WERI-Rb-1 (cell line): ENCODE measurements around the gene CMIP.

Experiments
- DNase-seq: peaks from one replicate; pipeline ENCODE4 v3.0.0-alpha.2; 2020
- H3K27ac ChIP-seq: fragments of 250-450 bp; sonication (Bioruptor Pico); 2 replicates; pipeline ENCODE4 v1.5.1; 2020; ENCODE audit warnings: mild to moderate bottlenecking, moderate library complexity
- H3K27me3 ChIP-seq: fragments of 250-450 bp; sonication (Bioruptor Pico); 2 replicates; pipeline ENCODE4 v1.5.1; 2021; ENCODE audit warnings: mild to moderate bottlenecking, low read depth, moderate library complexity; ENCODE audit not compliant: insufficient read depth, severe bottlenecking
- H3K36me3 ChIP-seq: fragments of 250-450 bp; sonication (Bioruptor Pico); 2 replicates; pipeline ENCODE4 v1.5.1; 2020; ENCODE audit warnings: mild to moderate bottlenecking, moderate library complexity
- H3K4me3 ChIP-seq: 2 replicates; pipeline ENCODE4 v1.5.1; 2011; ENCODE audit warnings: low read depth, mild to moderate bottlenecking, control low read depth, low read length
- H3K9me3 ChIP-seq: fragments of 250-450 bp; sonication (Bioruptor Pico); 2 replicates; pipeline ENCODE4 v1.5.1; 2021; ENCODE audit warnings: mild to moderate bottlenecking, moderate library complexity; ENCODE audit not compliant: severe bottlenecking
- TF ChIP-seq, protein P1 (sequence below): IDR thresholded peaks from 2 replicates; pipeline ENCODE4 v1.5.1; 2011; ENCODE audit warnings: low read depth, mild to moderate bottlenecking, control low read depth, inconsistent platforms, low read length

The CMIP gene

DNA sequence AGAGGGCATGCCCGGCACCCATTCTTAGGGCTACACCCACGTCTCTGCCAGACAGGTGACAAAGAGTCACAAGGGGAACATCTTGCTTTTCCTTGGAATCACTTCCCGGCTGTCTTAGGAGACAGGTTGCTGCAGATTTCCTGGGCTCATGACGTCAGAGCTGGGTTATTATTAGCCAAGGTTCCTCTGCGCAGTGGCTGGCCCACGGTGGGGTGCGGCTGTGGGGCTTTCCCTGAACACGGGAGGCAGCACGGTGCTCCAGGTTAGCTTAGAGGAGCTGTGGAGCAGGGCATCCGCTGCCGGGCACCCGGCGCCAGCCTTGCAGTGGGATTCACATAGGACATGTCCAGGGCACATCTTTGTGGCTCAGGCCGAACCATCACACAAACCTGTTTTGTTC, 216.5 kb downstream of the CMIP start:
- Histone ChIP-seq H3K27me3 (no peaks in the 10 kb centered on the region), H3K36me3 (no peaks in the 10 kb centered on the region), H3K9me3 (no peaks in the 10 kb centered on the region), H3K27ac (no peak overlapping the region), H3K4me3 (no peak overlapping the region)
- DNase-seq, result no peak
- TF ChIP-seq, protein P1, sequence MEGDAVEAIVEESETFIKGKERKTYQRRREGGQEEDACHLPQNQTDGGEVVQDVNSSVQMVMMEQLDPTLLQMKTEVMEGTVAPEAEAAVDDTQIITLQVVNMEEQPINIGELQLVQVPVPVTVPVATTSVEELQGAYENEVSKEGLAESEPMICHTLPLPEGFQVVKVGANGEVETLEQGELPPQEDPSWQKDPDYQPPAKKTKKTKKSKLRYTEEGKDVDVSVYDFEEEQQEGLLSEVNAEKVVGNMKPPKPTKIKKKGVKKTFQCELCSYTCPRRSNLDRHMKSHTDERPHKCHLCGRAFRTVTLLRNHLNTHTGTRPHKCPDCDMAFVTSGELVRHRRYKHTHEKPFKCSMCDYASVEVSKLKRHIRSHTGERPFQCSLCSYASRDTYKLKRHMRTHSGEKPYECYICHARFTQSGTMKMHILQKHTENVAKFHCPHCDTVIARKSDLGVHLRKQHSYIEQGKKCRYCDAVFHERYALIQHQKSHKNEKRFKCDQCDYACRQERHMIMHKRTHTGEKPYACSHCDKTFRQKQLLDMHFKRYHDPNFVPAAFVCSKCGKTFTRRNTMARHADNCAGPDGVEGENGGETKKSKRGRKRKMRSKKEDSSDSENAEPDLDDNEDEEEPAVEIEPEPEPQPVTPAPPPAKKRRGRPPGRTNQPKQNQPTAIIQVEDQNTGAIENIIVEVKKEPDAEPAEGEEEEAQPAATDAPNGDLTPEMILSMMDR, result no peak

DNA sequence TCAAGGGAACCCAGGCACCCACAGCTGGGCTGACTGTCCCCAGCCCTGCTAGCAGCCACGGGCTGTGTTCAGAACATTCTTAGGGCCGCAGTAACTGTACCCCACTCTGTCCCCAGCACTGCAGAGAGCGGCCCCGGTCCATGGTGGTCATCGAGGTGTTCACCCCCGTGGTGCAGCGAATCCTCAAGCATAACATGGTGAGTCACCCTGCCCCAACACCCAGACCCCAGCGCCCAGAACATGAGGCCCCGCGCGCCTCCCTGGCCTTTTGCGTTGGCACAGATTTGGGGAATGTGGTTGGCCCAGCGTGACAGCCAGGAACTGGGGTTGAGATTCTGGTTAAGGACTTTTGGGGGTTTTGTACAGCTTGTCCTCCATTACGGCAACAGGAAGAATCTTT, 219.5 kb downstream of the CMIP start:
- no peak for DNase-seq
- Histone ChIP-seq H3K27me3 (no peaks in the 10 kb centered on the region), H3K27ac (no peak overlapping the region), H3K4me3 (no peak overlapping the region), H3K9me3 (no peaks in the 10 kb centered on the region), H3K36me3 (no peaks in the 10 kb centered on the region)
- TF ChIP-seq, protein P1, result no peak

DNA sequence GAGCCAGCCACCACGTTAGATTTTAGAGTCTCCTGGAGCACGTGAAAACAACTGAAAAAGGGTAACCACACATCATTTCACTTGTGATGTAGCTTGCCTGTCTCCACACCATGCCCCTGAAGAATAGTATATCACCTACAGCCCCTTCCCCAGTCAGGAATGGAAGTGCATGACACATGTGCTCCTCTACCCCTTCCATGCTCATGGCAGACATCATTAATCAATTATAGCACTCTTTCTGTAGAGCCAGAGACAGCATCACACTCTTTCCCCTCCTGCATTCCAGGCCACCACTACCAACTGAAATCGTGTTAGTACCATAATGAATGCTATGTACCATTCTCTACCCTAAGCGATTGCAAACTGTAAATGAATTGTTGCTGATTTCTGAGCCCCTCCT, 221.0 kb downstream of the CMIP start:
- Histone ChIP-seq H3K27me3 (no peaks in the 10 kb centered on the region), H3K27ac (no peak overlapping the region), H3K4me3 (no peak overlapping the region), H3K9me3 (no peaks in the 10 kb centered on the region), H3K36me3 (no peaks in the 10 kb centered on the region)
- no peak for DNase-seq
- TF ChIP-seq, protein P1, result no peak

DNA sequence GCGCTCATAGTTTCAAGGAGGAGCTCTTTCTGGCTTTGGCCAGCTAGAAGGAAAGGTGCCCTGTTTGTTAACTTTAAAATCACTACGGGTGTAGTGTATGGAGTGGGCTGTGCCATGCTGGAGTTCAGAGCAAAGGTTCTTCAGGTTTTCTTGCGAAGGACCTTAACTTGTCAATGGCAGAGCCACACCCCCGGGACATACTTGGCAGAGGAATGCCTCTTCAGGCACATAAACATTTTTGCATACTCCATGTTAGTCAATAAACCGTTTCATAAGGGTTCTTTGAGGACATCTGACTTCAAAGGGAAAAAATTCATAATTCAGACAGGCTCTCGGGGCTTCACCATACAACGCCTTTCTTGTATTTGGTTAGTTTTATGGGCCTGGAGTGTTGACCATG, 221.5 kb downstream of the CMIP start:
- H3K27ac ChIP-seq, result no peak overlapping the region
- H3K27me3 ChIP-seq, result no peaks in the 10 kb centered on the region
- H3K9me3 ChIP-seq, result no peaks in the 10 kb centered on the region
- no peak for DNase-seq
- no peak overlapping the region for H3K4me3 ChIP-seq
- TF ChIP-seq, protein P1, result no peak
- H3K36me3 ChIP-seq, result no peaks in the 10 kb centered on the region

DNA sequence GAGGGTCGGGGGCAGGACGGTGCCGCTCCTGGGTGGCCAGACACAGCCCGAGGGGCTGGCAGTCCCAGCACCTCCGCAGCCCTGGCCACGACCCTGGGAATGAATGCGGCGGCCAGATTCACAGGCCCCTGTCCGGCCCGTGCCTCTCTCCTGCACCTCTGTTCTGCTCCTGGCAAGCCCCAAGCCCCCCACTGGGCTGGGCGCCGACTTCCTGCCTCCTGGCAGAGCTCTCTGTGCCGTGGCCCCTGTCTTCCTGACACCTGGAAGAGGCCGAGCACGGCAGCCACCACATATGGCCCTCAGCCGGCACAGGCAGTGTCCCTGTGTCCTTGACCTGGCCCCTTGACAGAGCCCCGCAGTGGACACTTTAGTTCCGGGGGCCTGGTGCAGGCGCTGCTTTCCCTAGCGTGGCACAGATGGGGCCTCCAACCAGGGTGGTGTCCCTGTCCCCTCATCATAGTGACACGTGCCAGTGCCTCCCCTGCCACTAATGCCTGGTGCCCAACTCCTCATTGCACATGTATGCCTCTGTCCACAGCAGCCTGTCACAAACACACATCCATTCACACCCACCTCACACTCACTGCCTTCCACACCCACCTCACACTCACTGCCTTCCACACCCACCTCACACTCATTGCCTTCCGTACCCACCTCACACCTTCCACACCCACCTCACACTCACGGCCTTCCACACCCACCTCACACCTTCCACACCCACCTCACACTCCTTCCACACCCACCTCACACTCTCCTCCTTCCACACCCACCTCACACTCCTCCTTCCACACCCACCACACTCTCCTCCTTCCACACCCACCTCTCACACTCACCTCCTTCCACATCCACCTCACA, 223.9 kb downstream of the CMIP start:
- Histone ChIP-seq H3K36me3 (no peaks in the 10 kb centered on the region), H3K4me3 (no peak overlapping the region), H3K9me3 (no peaks in the 10 kb centered on the region), H3K27me3 (no peaks in the 10 kb centered on the region), H3K27ac (no peak overlapping the region)
- DNase-seq, result no peak
- TF ChIP-seq, protein P1, result no peak
